Gastrocnemius medialis (tissue), 4 donors: ENCODE results near the gene SNX24. TPM values are rescaled to one million over a fixed set of nuclear protein-coding genes. Genes with fewer than 3 reads are reported as not detected.

Experiments used
- ATAC-seq, 2 donors: fragments of 150-250 bp; one replicate each; pipeline ENCODE4 v1.9.1; 2016
- DNase-seq, 2 donors: peaks; one replicate each; pipeline ENCODE4 v3.0.0-alpha.2; 2019
- H3K27ac ChIP-seq, 4 donors: fragments of 200-600 bp; sonication (generic); 1 replicate in 1 of 4; 2 replicates in 3 of 4; pipeline ENCODE4 v1.5.1; 2016 to 2018; ENCODE audit warnings: mild to moderate bottlenecking in 2 of 4, moderate library complexity in 1 of 4
- H3K27me3 ChIP-seq, 3 donors: fragments of 200-600 bp; sonication (generic) in 2 of 3; 1 replicate in 1 of 3; 2 replicates in 2 of 3; pipeline versions ENCODE4 v1.5.1 to v1.6.0; 2016 to 2019; ENCODE audit warnings: mild to moderate bottlenecking in 1 of 3, moderate library complexity in 1 of 3
- H3K36me3 ChIP-seq, 2 donors: fragments of 200-600 bp; sonication (generic) in 1 of 2; one replicate each; pipeline ENCODE4 v1.5.1; 2017 to 2018
- H3K4me1 ChIP-seq, 2 donors: fragments of 200-600 bp; sonication (generic) in 1 of 2; one replicate each; pipeline ENCODE4 v1.5.1; 2016 to 2017; ENCODE audit warnings: mild to moderate bottlenecking in 2 of 2
- H3K4me3 ChIP-seq, 4 donors: fragments of 200-600 bp; sonication (generic) in 3 of 4; 1 replicate in 1 of 4; 2 replicates in 3 of 4; pipeline ENCODE4 v1.5.1; 2016 to 2019; ENCODE audit warnings: mild to moderate bottlenecking in 2 of 4
- H3K9me3 ChIP-seq, 3 donors: fragments of 200-600 bp; sonication (generic) in 2 of 3; 1 replicate in 1 of 3; 2 replicates in 2 of 3; pipeline ENCODE4 v1.5.1; 2016 to 2019
- POLR2A ChIP-seq, 2 donors: fragments of 450-650 bp; IDR thresholded peaks; one replicate each; pipeline ENCODE4 v1.6.1; 2017; ENCODE audit warnings: antibody characterized with exemption in 2 of 2, mild to moderate bottlenecking in 2 of 2, moderate library complexity in 2 of 2
- in situ Hi-C, 4 donors: fragments of 200-750 bp; cut with MboI; loops; one replicate each; pipeline versions ENCODE4 v1.15.0 to v1.8.0; 2017; ENCODE audit warnings: low sequenced_read_pairs in 4 of 4
- intact Hi-C: fragments of 100-400 bp; cut with DNase I; formaldehyde crosslinking; loops from one replicate; pipeline ENCODE4 v1.15.1; 2023; ENCODE audit warnings: low total_unique reads
- total RNA-seq, 4 donors: library from RNA; depleted of rRNA; stranded (reverse); fragments of >200 nt; gene quantifications; one replicate each; pipeline versions ENCODE4 v1.1.0 to v1.2.3, GENCODE V29; 2016
- TF ChIP-seq, protein P1 (sequence below), 5 experiments: fragments of 450-650 bp in 3 of 5; fragments of 200-600 bp in 2 of 5; sonication (generic) in 2 of 5; IDR thresholded peaks in 4 of 5; conservative IDR thresholded peaks in 1 of 5; 1 replicate in 4 of 5; 2 replicates in 1 of 5; pipeline ENCODE4 v1.5.1; 2016 to 2019; ENCODE audit warnings: antibody characterized with exemption in 5 of 5, mild to moderate bottlenecking in 3 of 5, moderate library complexity in 3 of 5

SNX24 gene
- total RNA-seq, 4 donors from 2014 or later: 6.9 to 17.8 (median 10.6) TPM

DNA sequence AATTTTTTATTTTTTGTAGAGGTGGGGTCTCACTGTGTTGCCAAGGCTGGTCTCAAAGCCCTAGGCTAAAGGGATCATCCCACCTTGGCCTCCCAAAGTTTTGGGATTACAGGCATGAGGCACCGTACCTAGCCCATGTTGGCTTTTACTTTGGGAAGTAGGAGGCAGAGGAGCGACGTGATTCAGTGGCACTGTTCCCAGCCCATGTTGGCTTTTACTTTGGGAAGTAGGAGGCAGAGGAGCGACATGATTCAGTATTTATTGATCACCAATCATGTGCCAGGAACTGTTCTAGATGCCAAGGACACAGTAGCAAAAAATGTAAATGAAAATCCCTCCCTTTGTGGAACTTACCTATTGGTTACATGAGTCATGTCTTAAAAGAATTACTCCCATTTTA is 18.3 kb downstream of the SNX24 start:
- in situ Hi-C loops (no loop called here), intact Hi-C loops (no loop called here)
- no peaks in the 10 kb centered on the region for H3K4me1 ChIP-seq
- no peaks in the 10 kb centered on the region for H3K27me3 ChIP-seq
- no peak for ATAC-seq
- no peak for TF ChIP-seq POLR2A (IDR thresholded peaks at IDR 0.05)
- TF ChIP-seq, protein P1, sequence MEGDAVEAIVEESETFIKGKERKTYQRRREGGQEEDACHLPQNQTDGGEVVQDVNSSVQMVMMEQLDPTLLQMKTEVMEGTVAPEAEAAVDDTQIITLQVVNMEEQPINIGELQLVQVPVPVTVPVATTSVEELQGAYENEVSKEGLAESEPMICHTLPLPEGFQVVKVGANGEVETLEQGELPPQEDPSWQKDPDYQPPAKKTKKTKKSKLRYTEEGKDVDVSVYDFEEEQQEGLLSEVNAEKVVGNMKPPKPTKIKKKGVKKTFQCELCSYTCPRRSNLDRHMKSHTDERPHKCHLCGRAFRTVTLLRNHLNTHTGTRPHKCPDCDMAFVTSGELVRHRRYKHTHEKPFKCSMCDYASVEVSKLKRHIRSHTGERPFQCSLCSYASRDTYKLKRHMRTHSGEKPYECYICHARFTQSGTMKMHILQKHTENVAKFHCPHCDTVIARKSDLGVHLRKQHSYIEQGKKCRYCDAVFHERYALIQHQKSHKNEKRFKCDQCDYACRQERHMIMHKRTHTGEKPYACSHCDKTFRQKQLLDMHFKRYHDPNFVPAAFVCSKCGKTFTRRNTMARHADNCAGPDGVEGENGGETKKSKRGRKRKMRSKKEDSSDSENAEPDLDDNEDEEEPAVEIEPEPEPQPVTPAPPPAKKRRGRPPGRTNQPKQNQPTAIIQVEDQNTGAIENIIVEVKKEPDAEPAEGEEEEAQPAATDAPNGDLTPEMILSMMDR (IDR thresholded peaks at IDR 0.05 in 4 of 5, conservative IDR thresholded peaks at IDR 0.05 in 1 of 5): no peak
- H3K9me3 ChIP-seq: no peaks in the 10 kb centered on the region
- no peak overlapping the region for H3K4me3 ChIP-seq
- no peaks in the 10 kb centered on the region for H3K36me3 ChIP-seq
- no peak for DNase-seq
- no peak overlapping the region for H3K27ac ChIP-seq

DNA sequence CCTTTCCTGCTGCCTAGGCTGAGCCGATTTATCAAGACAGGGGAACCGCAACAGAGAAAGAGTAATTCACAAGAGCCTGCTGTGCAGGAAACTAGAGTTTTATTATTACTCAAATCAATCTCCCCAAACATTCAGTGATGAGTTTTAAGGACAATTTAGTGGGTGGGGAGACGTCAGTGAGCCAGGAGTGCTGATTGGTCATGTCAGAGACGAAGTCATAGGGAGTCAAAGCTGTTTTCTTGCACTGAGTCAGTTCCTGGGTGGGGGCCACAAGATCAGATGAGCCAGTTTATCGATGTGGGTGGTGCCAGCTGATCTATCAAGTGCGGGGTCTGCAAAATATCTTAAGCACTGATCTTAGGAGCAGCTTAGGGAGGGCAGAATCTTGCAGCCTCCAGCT is 19.0 kb downstream of the SNX24 start:
- no peaks in the 10 kb centered on the region for H3K9me3 ChIP-seq
- no peak overlapping the region for H3K4me3 ChIP-seq
- no peaks in the 10 kb centered on the region for H3K36me3 ChIP-seq
- intact Hi-C loops: no loop called here
- H3K27ac ChIP-seq: no peak overlapping the region
- DNase-seq: no peak
- ATAC-seq: no peak
- in situ Hi-C loops: no loop called here
- no peaks in the 10 kb centered on the region for H3K27me3 ChIP-seq
- TF ChIP-seq, protein P1 (IDR thresholded peaks at IDR 0.05 in 4 of 5, conservative IDR thresholded peaks at IDR 0.05 in 1 of 5): no peak
- no peak for TF ChIP-seq POLR2A (IDR thresholded peaks at IDR 0.05)
- H3K4me1 ChIP-seq: no peaks in the 10 kb centered on the region

DNA sequence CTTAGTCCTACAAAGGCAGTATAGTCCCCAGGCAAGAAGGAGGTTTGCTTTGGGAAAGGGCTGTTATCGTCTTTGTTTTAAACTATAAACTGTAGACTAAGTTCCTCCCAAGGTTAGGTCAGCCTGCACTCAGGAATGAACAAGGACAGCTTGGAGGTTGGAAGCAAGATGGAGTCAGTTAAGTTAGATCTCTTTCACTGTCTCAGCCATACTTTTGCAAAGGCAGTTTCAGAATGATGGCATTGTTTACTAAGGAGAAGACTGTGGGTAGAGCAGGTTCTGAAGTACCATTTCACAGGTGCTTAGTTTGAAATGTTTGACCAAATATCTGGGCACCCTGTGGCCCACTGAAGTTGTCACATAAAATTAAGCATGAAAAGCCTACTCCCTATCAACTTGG is 19.4 kb downstream of the SNX24 start:
- DNase-seq: no peak
- Histone ChIP-seq H3K27me3 (no peaks in the 10 kb centered on the region), H3K9me3 (no peaks in the 10 kb centered on the region), H3K36me3 (no peaks in the 10 kb centered on the region), H3K4me3 (no peak overlapping the region), H3K27ac (no peak overlapping the region), H3K4me1 (no peaks in the 10 kb centered on the region)
- ATAC-seq: no peak
- in situ Hi-C loops: no loop called here
- intact Hi-C loops: no loop called here
- TF ChIP-seq POLR2A (IDR thresholded peaks at IDR 0.05): no peak
- TF ChIP-seq, protein P1 (IDR thresholded peaks at IDR 0.05 in 4 of 5, conservative IDR thresholded peaks at IDR 0.05 in 1 of 5): no peak

GRCh38 chr5:122870219-122870856 is 24.9 kb downstream of the SNX24 start:
- no peak for DNase-seq
- H3K4me1 ChIP-seq: no peaks in the 10 kb centered on the region
- in situ Hi-C loops: no loop called here

More at GRCh38 chr5:122870219-122870856, 24.9 kb downstream of the SNX24 start:
- TF ChIP-seq, protein P1 (IDR thresholded peaks at IDR 0.05 in 4 of 5, conservative IDR thresholded peaks at IDR 0.05 in 1 of 5): no peak
- TF ChIP-seq POLR2A (IDR thresholded peaks at IDR 0.05): no peak
- H3K36me3 ChIP-seq: no peaks in the 10 kb centered on the region
- no peak overlapping the region for H3K27ac ChIP-seq
- no peak overlapping the region for H3K4me3 ChIP-seq
- H3K9me3 ChIP-seq: no peaks in the 10 kb centered on the region
- ATAC-seq: no peak
- intact Hi-C loops: no loop called here
- no peaks in the 10 kb centered on the region for H3K27me3 ChIP-seq
